DMS153 treated with DMSO at 0.1 percent for 48 hours (cell line): ENCODE data around the gene ARRB1.
"Not testable (repeated sequence)": the region's sequence is repeated elsewhere in the genome, so short reads cannot be mapped to it uniquely, and the experiment has no call there.

Experiments used
- DNase-seq: peaks from one replicate; lab custom pipeline; 2025; ENCODE audit not compliant: unreplicated experiment; lab: John Stamatoyannopoulos, UW

The ARRB1 gene

DNA sequence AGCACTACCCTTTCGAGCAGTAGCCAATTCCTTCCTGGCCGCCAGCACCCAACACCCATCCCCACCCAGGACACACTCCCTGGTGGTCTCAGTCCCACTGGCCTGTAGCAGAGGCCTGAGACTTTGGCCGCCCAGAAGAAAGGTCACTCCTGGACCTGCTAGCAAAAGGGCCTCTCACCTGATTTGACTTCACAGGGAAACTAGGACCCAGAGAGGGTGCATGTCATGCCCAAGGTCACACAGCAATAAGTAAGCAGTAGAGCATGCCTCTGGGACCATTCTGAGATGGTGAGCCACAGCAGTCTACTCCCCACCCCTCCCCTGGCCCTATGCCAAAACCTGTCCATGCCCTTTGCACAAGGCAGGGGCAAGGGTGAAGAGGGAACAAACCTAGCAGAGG lies 7.3 kb downstream of the ARRB1 start:
- no peak for DNase-seq

DNA sequence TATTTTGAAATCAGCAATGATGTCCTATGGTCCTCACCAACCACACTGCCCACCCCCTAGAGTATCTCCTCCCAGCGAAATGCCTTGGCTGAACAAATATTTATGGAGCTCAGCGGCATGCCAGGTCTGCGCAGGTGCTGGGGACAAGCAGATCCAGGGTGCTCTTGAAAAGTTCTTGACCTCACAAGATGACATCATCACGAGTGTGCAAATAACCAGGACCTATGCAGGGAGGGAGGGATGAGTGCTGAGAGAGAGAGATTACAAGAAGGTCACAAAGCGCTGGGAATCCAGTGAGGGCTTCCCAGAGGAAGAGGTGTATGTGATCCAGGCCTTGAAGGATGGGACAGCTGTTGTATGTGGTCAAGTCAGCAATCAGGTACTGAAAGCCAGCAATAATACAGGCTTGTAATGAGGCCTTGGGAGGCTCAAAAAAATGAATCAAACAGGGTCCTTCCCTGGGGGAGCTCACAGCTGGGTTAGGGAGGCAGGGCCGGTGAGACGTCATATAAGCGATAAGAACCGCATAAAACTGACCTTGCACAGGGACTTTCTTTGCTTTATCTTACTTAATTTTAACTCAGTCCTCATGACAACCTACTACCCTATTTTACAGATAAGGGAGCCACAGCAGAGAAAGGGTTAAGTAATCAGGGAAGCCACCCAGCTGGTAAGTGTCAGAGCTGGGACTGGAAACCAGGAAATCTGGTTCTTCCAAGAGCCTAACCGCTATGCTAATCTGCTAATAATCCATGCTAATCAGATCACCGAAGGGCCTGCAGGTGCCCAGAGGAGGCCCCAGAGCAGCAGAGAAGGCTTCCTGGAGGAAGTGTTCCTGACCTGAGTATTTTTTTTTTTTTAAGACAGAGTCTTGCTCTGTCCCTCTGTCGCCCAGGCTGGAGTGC lies 8.2 kb downstream of the ARRB1 start:
- peak; percentile 24 for DNase-seq

DNA sequence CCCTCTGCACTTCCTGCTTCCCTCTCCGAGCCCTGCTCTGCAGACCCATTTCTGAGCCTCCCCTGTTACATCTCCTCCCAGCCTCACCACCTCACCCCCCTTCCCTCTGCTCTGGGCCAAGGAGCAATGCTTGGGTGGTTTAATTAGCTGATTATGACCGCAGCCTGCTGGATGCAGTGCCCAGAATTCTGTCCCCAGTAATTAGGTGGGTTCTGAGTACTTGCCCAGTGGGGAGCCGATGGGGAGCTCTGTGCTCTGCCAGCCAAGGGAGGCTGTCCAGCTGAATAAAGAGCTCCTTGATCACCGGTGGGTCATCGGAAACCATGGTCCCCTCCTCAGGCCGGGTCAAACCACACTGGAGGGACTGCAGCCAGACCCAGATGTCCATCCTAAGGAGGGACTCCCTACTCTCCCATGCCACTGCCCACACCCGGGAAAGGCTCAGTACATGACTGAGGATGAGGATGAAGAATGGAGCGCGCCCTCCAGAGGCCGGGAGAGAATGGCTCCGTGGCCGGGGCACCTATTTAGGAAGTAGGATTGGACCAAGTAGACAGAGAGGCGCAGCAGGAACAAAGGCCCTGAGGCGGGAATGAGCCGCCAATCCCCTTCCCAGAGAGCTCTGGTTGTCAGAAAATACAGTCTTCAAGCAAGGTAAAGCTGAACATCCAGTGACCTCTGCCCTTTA lies 9.1 kb downstream of the ARRB1 start:
- no peak for DNase-seq

- no peak for DNase-seq
These were observed 9.8 kb downstream of the ARRB1 start for GRCh38 chr11:75341612-75342011.

DNA sequence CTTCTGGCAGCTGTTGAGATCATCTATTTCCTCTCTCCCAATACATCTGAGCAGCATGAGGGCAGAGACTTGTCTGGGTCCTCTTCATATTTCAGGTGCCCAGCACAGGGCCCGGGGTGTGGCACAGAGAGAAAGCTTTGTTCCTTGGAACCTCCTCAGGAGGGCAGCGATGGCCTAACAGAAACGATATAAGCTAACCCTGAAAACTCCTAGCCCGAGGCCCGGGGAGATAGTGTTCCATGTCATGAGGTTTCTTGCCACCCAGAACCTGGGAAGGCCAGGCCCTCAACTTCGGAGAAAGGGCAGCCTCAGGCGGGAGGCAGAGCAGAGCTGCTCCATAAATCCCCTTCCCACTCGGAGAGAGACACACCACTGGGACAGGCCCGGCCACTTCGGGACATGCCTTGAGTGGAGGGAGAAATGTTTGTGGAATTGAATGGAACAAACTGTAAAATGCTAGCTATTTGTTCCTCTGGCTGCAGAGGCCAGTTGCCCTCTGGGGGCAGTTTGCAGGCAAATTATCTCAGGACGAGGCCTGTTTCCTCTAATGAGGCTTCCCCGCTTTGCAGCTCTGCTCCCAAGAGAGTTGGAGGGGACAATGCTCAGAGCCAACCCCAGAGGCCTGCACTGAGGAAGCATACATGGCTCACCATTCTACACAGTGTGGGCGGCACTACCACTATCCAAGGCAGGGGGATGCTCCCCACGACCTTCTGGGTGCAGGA lies 11.6 kb downstream of the ARRB1 start:
- DNase-seq = peak; percentile 33

GRCh38 chr11:75338516-75339208 lies 12.8 kb downstream of the ARRB1 start:
- no peak for DNase-seq

GRCh38 chr11:75337195-75337654 lies 14.2 kb downstream of the ARRB1 start:
- DNase-seq = no peak

DNA sequence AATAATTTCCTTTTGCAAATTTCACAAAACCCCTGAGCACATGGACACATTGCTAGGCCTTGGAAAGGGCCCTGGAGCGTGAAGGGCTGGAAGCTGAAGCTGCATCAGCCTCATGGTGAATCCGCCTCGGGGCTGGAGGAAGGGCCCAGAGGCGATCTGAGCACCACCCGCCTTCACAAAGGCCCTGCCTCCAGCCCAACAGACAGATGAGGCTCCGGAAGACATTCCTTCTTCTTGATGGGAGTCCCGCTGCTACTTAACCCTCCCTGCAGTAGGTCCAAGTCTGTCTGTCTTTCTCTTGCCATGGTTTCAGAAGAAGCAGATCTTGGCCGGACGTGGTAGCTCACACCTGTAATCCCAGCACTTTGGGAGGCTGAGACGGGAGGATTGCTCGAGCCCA lies 16.5 kb downstream of the ARRB1 start:
- DNase-seq = no peak

DNA sequence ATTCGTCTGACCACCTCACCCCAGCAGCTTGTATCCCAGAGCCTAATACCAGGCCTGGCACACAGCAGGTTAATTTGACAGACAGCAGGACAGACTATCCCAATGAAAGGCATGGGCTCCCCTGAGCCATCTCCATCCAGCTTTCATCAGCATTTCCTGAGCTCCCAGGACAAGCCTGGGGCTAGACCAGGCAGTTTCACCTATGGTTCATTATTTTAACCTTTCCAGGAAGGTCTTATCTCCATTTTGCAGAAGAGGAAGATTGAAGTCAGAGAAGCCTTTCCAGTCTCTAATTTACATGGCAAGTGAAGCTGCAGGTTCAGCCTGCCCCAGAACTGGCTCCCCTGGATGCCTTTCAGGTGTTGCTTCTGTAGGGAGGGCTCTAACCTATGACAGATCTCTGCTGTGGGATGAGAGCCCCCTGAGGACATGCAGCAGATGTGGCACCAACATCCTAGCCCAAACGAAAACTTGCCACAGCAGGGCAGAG lies 17.0 kb downstream of the ARRB1 start:
- DNase-seq = no peak

DNA sequence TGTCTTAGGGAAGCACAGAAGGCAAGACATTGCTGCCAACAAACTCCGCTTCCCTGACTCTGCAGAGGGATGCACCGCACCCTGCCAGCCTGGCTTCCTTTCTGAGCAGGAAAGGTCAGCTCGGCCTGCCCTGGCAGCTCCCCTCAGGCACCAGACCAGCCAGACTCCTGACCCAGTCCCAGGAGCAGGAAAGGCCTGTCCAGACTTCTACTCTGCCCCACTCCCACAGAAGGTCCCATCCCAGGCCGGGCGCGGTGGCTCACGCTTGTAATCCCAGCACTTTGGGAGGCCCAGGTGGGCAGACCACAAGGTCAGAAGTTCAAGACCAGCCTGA lies 17.7 kb downstream of the ARRB1 start:
- no peak for DNase-seq

- DNase-seq = no peak
These were observed 18.2 kb downstream of the ARRB1 start for GRCh38 chr11:75333022-75333806.

DNA sequence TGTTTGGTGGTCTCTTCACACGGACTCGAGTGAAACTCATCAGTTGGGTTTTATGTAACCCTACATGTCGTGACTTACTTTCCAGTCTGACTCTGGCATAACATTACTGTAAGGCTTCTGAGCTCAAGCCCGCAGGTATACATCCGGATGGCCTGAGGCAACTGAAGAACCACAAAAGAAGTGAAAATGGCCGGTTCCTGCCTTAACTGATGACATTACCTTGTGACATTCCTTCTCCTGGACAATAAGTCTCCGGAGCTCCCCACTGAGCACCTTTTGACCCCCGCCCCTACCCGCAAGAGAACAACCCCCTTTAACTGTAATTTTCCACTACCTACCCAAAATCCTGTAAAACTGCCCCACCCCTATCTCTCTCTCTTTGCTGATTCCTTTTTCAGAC lies 19.7 kb downstream of the ARRB1 start:
- not testable (repeated sequence) for DNase-seq

DNA sequence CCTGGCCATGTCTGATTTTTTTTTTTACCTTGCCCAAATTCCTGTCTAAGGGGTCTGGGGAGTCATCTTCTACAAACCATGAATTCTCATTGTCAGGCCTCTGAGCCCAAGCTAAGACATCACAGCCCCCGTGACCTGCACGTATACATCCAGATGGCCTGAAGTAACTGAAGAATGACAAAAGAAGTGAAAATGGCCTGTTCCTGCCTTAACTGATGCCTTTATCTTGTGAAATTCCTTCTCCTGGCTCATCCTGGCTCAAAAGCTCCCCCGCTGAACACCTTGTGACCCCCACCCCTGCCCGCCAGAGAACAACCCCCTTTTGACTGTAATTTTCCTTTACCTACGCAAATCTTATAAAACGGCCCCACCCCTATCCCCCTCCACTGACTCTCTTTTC lies 20.2 kb downstream of the ARRB1 start:
- not testable (repeated sequence) for DNase-seq

GRCh38 chr11:75330886-75331285 lies 20.6 kb downstream of the ARRB1 start:
- not testable (repeated sequence) for DNase-seq

GRCh38 chr11:75330291-75330690 lies 21.2 kb downstream of the ARRB1 start:
- DNase-seq = no peak

- DNase-seq = peak; percentile 46
These were observed 22.8 kb downstream of the ARRB1 start for GRCh38 chr11:75328426-75329277.

DNA sequence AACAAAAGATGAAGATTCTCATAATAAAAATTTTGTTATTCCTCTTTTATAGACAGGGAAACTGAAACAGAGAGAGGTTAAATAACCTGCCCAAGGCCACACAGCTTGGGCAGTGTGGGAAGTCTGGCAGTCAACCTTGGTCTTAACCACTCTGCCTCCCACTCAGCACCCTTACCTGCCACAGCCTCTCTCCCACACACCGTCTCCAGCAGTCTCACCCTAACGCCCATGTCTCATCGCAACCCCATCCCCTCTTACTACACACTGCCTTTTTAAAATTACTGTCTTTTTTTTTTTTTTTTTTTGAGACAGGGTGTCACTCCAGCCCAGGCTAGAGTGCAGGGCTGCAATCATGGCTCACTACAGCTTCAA lies 25.0 kb downstream of the ARRB1 start:
- no peak for DNase-seq

GRCh38 chr11:75325713-75326438 lies 25.6 kb downstream of the ARRB1 start:
- DNase-seq = no peak

DNA sequence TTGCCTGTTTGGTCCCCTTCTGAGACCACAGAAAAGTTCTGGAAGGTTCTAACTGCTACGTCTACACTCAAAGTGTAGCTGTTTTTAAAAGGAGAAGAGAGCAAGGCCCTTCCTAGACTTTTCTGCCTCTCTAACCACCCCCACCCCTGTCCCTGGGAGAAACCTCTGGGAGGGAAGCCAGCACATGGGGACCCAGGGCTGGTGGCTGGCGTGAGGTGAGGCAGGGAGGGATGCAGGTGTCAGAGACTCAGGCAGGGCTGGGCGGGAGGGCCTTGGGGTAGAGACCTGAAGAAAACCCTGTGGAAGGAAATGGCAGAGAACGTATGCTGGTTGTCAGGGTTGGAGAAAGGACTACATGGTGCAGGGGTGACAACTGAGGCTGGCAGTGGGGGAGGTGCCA lies 26.7 kb downstream of the ARRB1 start:
- no peak for DNase-seq
